ENCODE data around the gene C13orf46. TPM values are rescaled to one million over a fixed set of nuclear protein-coding genes. Genes with fewer than 3 reads are reported as not detected.

The C13orf46 gene
- total RNA-seq, 5 donors from 2014 or later (not counting 1 experiment from before 2014, with no cell fraction given): 18.4 to 33.9 (median 25.3) TPM

GRCh38 chr13:113924184-113924901 is 49.5 kb downstream of the C13orf46 start:
- CTCF ChIA-PET: no interaction called here
- POLR2A ChIA-PET: no interaction called here

GRCh38 chr13:113923376-113924063 is 50.4 kb downstream of the C13orf46 start:
- Mint-ChIP-seq H3K36me3 (no peaks in the 10 kb centered on the region), H3K9me3 (peaks cover 0 to 11% (median 3%) of the 10 kb centered on the region in 3 donors), H3K27me3 (peaks cover 10 to 36% of the 10 kb centered on the region in 2 donors), H3K27ac (no peak overlapping the region), H3K4me1 (no peaks in the 10 kb centered on the region), H3K4me3 (no peak overlapping the region)
- H3K27ac ChIP-seq (ENCODE audit: low read length): no peak overlapping the region
- no peaks in the 10 kb centered on the region for H3K4me1 ChIP-seq (ENCODE audit: control insufficient read depth in 1 of 2, extremely low read depth in 1 of 2, insufficient read depth in 2 of 2, low read length in 2 of 2)
- ChIA-PET CTCF (no interaction called here), POLR2A (no interaction called here)
- no peak for ATAC-seq (replicated peaks in 1 of 4)
- H3K27me3 ChIP-seq (replicated peaks in 1 of 2; ENCODE audit: control insufficient read depth in 2 of 2, extremely low read depth in 1 of 2, insufficient read depth in 2 of 2, low read length in 1 of 2): peaks cover 0 to 77% of the 10 kb centered on the region in 2 experiments
- WGBS (ENCODE audit: insufficient coverage): 77% methylated on average over 8 of the region's 8 CpGs
- peak in 2 of 35 experiments; percentile 3 to 10 for DNase-seq
- no peak overlapping the region for H3K4me3 ChIP-seq (ENCODE audit: control insufficient read depth in 1 of 2, extremely low read depth in 1 of 2, low read length in 1 of 2)
- H3K9me3 ChIP-seq: no peaks in the 10 kb centered on the region
- no peaks in the 10 kb centered on the region for H3K36me3 ChIP-seq (ENCODE audit: control insufficient read depth in 2 of 2, extremely low read depth in 1 of 2, insufficient read depth in 1 of 2, low read length in 1 of 2)

More at GRCh38 chr13:113924184-113924901, 49.5 kb downstream of the C13orf46 start:
- DNase-seq: no peak
- Histone ChIP-seq H3K36me3 (ENCODE audit: control insufficient read depth in 2 of 2, extremely low read depth in 1 of 2, insufficient read depth in 1 of 2, low read length in 1 of 2) (no peaks in the 10 kb centered on the region), H3K27ac (ENCODE audit: low read length) (no peak overlapping the region), H3K4me3 (ENCODE audit: control insufficient read depth in 1 of 2, extremely low read depth in 1 of 2, low read length in 1 of 2) (no peak overlapping the region), H3K4me1 (ENCODE audit: control insufficient read depth in 1 of 2, extremely low read depth in 1 of 2, insufficient read depth in 2 of 2, low read length in 2 of 2) (no peaks in the 10 kb centered on the region), H3K9me3 (no peaks in the 10 kb centered on the region), H3K27me3 (replicated peaks in 1 of 2; ENCODE audit: control insufficient read depth in 2 of 2, extremely low read depth in 1 of 2, insufficient read depth in 2 of 2, low read length in 1 of 2) (peaks cover 0 to 80% of the 10 kb centered on the region in 2 experiments)
- Mint-ChIP-seq H3K27ac (no peak overlapping the region), H3K9me3 (peaks cover 0 to 11% (median 3%) of the 10 kb centered on the region in 3 donors), H3K4me1 (no peaks in the 10 kb centered on the region), H3K36me3 (no peaks in the 10 kb centered on the region), H3K27me3 (peaks cover 10 to 36% of the 10 kb centered on the region in 2 donors), H3K4me3 (no peak overlapping the region)
- 82% methylated on average over 4 of the region's 7 CpGs for WGBS (ENCODE audit: insufficient coverage)
- ATAC-seq (replicated peaks in 1 of 4): no peak

GRCh38 chr13:113922412-113923118 is 51.3 kb downstream of the C13orf46 start:
- H3K4me1 Mint-ChIP-seq: no peaks in the 10 kb centered on the region
- H3K27me3 ChIP-seq (replicated peaks in 1 of 2; ENCODE audit: control insufficient read depth in 2 of 2, extremely low read depth in 1 of 2, insufficient read depth in 2 of 2, low read length in 1 of 2): peaks cover 0 to 78% of the 10 kb centered on the region in 2 experiments
- peaks cover 0 to 11% (median 3%) of the 10 kb centered on the region in 3 donors for H3K9me3 Mint-ChIP-seq
- H3K27me3 Mint-ChIP-seq: peaks cover 10 to 40% of the 10 kb centered on the region in 2 donors
- CTCF ChIA-PET: no interaction called here
- no peak overlapping the region for H3K4me3 ChIP-seq (ENCODE audit: control insufficient read depth in 1 of 2, extremely low read depth in 1 of 2, low read length in 1 of 2)
- no peak overlapping the region for H3K27ac Mint-ChIP-seq
- no peaks in the 10 kb centered on the region for H3K4me1 ChIP-seq (ENCODE audit: control insufficient read depth in 1 of 2, extremely low read depth in 1 of 2, insufficient read depth in 2 of 2, low read length in 2 of 2)
- ATAC-seq (replicated peaks in 1 of 4) (no peak), DNase-seq (no peak)
- POLR2A ChIA-PET: no interaction called here
- H3K9me3 ChIP-seq: no peaks in the 10 kb centered on the region
- no peak overlapping the region for H3K27ac ChIP-seq (ENCODE audit: low read length)
- H3K36me3 ChIP-seq (ENCODE audit: control insufficient read depth in 2 of 2, extremely low read depth in 1 of 2, insufficient read depth in 1 of 2, low read length in 1 of 2): no peaks in the 10 kb centered on the region
- 85% methylated on average over 7 of the region's 15 CpGs for WGBS (ENCODE audit: insufficient coverage)
- no peaks in the 10 kb centered on the region for H3K36me3 Mint-ChIP-seq
- H3K4me3 Mint-ChIP-seq: no peak overlapping the region

- H3K4me1 ChIP-seq (ENCODE audit: control insufficient read depth in 1 of 2, extremely low read depth in 1 of 2, insufficient read depth in 2 of 2, low read length in 2 of 2): no peaks in the 10 kb centered on the region
- Mint-ChIP-seq H3K4me1 (no peaks in the 10 kb centered on the region), H3K4me3 (no peak overlapping the region), H3K9me3 (peaks cover 0 to 11% (median 3%) of the 10 kb centered on the region in 3 donors), H3K27me3 (peaks cover 11 to 40% of the 10 kb centered on the region in 2 donors), H3K36me3 (no peaks in the 10 kb centered on the region), H3K27ac (no peak overlapping the region)
- ChIA-PET POLR2A (no interaction called here), CTCF (no interaction called here)
- ATAC-seq (replicated peaks in 1 of 4) (no peak), DNase-seq (peak in 1 of 35 experiments; percentile 4)
- 100% methylated on average over 1 of the region's 1 CpG for WGBS (ENCODE audit: insufficient coverage)
- no peak overlapping the region for H3K27ac ChIP-seq (ENCODE audit: low read length)
- no peaks in the 10 kb centered on the region for H3K36me3 ChIP-seq (ENCODE audit: control insufficient read depth in 2 of 2, extremely low read depth in 1 of 2, insufficient read depth in 1 of 2, low read length in 1 of 2)
- H3K27me3 ChIP-seq (replicated peaks in 1 of 2; ENCODE audit: control insufficient read depth in 2 of 2, extremely low read depth in 1 of 2, insufficient read depth in 2 of 2, low read length in 1 of 2): peaks cover 0 to 78% of the 10 kb centered on the region in 2 experiments
- no peaks in the 10 kb centered on the region for H3K9me3 ChIP-seq
- no peak overlapping the region for H3K4me3 ChIP-seq (ENCODE audit: control insufficient read depth in 1 of 2, extremely low read depth in 1 of 2, low read length in 1 of 2)
These were observed 52.1 kb downstream of the C13orf46 start for GRCh38 chr13:113921763-113922162.

- peaks cover 17 to 42% of the 10 kb centered on the region in 2 donors for H3K27me3 Mint-ChIP-seq
- ChIA-PET POLR2A (no interaction called here), CTCF (interaction anchor here in 1 of 2 donors (0.6 kb wide), 1 partner anchor 75 kb away, joined by 3 read pairs; no protein-coding TSS in a partner anchor)
- peaks cover 0 to 76% of the 10 kb centered on the region in 2 experiments for H3K27me3 ChIP-seq (replicated peaks in 1 of 2; ENCODE audit: control insufficient read depth in 2 of 2, extremely low read depth in 1 of 2, insufficient read depth in 2 of 2, low read length in 1 of 2)
- no peaks in the 10 kb centered on the region for H3K36me3 Mint-ChIP-seq
- H3K36me3 ChIP-seq (ENCODE audit: control insufficient read depth in 2 of 2, extremely low read depth in 1 of 2, insufficient read depth in 1 of 2, low read length in 1 of 2): no peaks in the 10 kb centered on the region
- no peak for ATAC-seq (replicated peaks in 1 of 4)
- H3K27ac Mint-ChIP-seq: peak overlapping the region in 1 of 2 donors; percentile 48
- H3K4me1 ChIP-seq (ENCODE audit: control insufficient read depth in 1 of 2, extremely low read depth in 1 of 2, insufficient read depth in 2 of 2, low read length in 2 of 2): no peaks in the 10 kb centered on the region
- H3K27ac ChIP-seq (ENCODE audit: low read length): no peak overlapping the region
- no peak overlapping the region for H3K4me3 Mint-ChIP-seq
- no peak overlapping the region for H3K4me3 ChIP-seq (ENCODE audit: control insufficient read depth in 1 of 2, extremely low read depth in 1 of 2, low read length in 1 of 2)
- DNase-seq: peak in 1 of 35 experiments; percentile 3
- peaks cover 0 to 11% (median 3%) of the 10 kb centered on the region in 3 donors for H3K9me3 Mint-ChIP-seq
- WGBS (ENCODE audit: insufficient coverage): 86% methylated on average over 8 of the region's 13 CpGs
- H3K9me3 ChIP-seq: no peaks in the 10 kb centered on the region
- H3K4me1 Mint-ChIP-seq: no peaks in the 10 kb centered on the region
These were observed 53.1 kb downstream of the C13orf46 start for GRCh38 chr13:113920606-113921286.
